Esophagus muscularis mucosa (tissue), 4 donors: ENCODE data around the gene ZNF692. TPM values are rescaled to one million over a fixed set of nuclear protein-coding genes. Genes with fewer than 3 reads are reported as not detected.

Experiments
- DNase-seq: peaks from one replicate; pipeline ENCODE4 v3.0.0-alpha.2; 2017; ENCODE audit errors: extremely low spot score
- H3K27ac ChIP-seq, 4 donors: fragments of 200-600 bp; sonication (generic); replicated peaks in 1 of 4; 1 replicate in 3 of 4; 2 replicates in 1 of 4; pipeline ENCODE4 v1.5.1; 2016 to 2019; ENCODE audit warnings: mild to moderate bottlenecking in 1 of 4
- H3K27me3 ChIP-seq, 4 donors: fragments of 200-600 bp; sonication (generic); one replicate each; pipeline versions ENCODE4 v1.5.1 to v1.6.0; 2016 to 2019
- H3K36me3 ChIP-seq, 4 donors: fragments of 200-600 bp; sonication (generic); one replicate each; pipeline ENCODE4 v1.5.1; 2016 to 2019
- H3K4me1 ChIP-seq, 4 donors: fragments of 200-600 bp; sonication (generic); one replicate each; pipeline ENCODE4 v1.5.1; 2016 to 2019
- H3K4me3 ChIP-seq, 4 donors: fragments of 200-600 bp; sonication (generic); 1 replicate in 2 of 4; 2 replicates in 2 of 4; pipeline ENCODE4 v1.5.1; 2016 to 2019; ENCODE audit warnings: mild to moderate bottlenecking in 4 of 4, moderate library complexity in 1 of 4
- H3K9me3 ChIP-seq, 4 donors: fragments of 200-600 bp; sonication (generic); 1 replicate in 3 of 4; 2 replicates in 1 of 4; pipeline ENCODE4 v1.5.1; 2016 to 2019
- CTCF ChIP-seq, 3 experiments: fragments of 200-600 bp in 2 of 3; fragments of 450-650 bp in 1 of 3; sonication (generic) in 2 of 3; IDR thresholded peaks; one replicate each; pipeline ENCODE4 v1.5.1; 2017 to 2019; ENCODE audit warnings: antibody characterized with exemption in 3 of 3, mild to moderate bottlenecking in 2 of 3, moderate library complexity in 1 of 3
- EP300 ChIP-seq: sonication (generic); formaldehyde crosslinking; IDR thresholded peaks from one replicate; pipeline ENCODE4 v1.6.1; 2017; ENCODE audit warnings: antibody characterized with exemption
- POLR2A ChIP-seq: fragments of 450-650 bp; IDR thresholded peaks from one replicate; pipeline ENCODE4 v1.6.1; 2017; ENCODE audit warnings: antibody characterized with exemption, moderate library complexity, mild to moderate bottlenecking, low read depth
- POLR2AphosphoS5 ChIP-seq, 2 donors: sonication (generic); formaldehyde crosslinking; IDR thresholded peaks; one replicate each; pipeline ENCODE4 v1.6.1; 2017; ENCODE audit warnings: antibody characterized with exemption in 2 of 2
- WGBS: methylation state at CpG from one replicate; pipeline ENCODE4 v1.1.5; 2018; 5-methylcytosine and 5-hydroxymethylcytosine counted together
- intact Hi-C: fragments of 100-400 bp; cut with DNase I; formaldehyde crosslinking; loops from one replicate; pipeline ENCODE4 v1.15.1; 2023
- total RNA-seq, 4 donors: library from RNA; depleted of rRNA; stranded (reverse); fragments of >200 nt; gene quantifications; one replicate each; pipeline versions ENCODE4 v1.1.0 to v1.2.1, GENCODE V29; 2016

Gene ZNF692
- total RNA-seq, 4 donors from 2014 or later: 19.4 to 37.3 (median 30.5) TPM

- Histone ChIP-seq H3K9me3 (no peaks in the 10 kb centered on the region), H3K27ac (peak overlapping the region; percentile 98 to 100 (median 100)), H3K4me1 (peaks cover 52 to 54% (median 53%) of the 10 kb centered on the region in 4 donors), H3K4me3 (peak overlapping the region; percentile 87 to 94 (median 94)), H3K27me3 (peaks cover 0 to 12% (median 0%) of the 10 kb centered on the region in 4 donors), H3K36me3 (peaks cover 0 to 4% (median 0%) of the 10 kb centered on the region in 4 donors)
- TF ChIP-seq EP300 (no peak), CTCF (IDR thresholded peaks at IDR 0.05) (no peak), POLR2A (peak; percentile 83), POLR2AphosphoS5 (IDR thresholded peaks at IDR 0.05) (peak; percentile 59 to 96)
- peak; percentile 97 for DNase-seq
- intact Hi-C loops: no loop called here
- WGBS: 1% methylated on average over 24 of the region's 82 CpGs
Measured at GRCh38 chr1:248838357-248839167, 20.3 kb downstream of the ZNF692 start.

GRCh38 chr1:248837781-248838356, 21.0 kb downstream of the ZNF692 start, which contains the start of gene ZNF672:
TSS of gene ZNF672 (plus strand) at chr1:248838224. CDS start at chr1:248847275, 9,051 bp downstream.
- WGBS: 0% methylated on average over 43 of the region's 48 CpGs
- peak within 1 kb of the TSS; percentile 98 to 100 (median 100) for H3K27ac ChIP-seq
- peaks cover 0 to 4% (median 0%) of the 10 kb centered on the region in 4 donors for H3K36me3 ChIP-seq
- peak within 1 kb of the TSS; percentile 87 to 94 (median 94) for H3K4me3 ChIP-seq
- TF ChIP-seq CTCF (IDR thresholded peaks at IDR 0.05) (no peak), EP300 (no peak), POLR2AphosphoS5 (IDR thresholded peaks at IDR 0.05) (peak; percentile 84 to 96), POLR2A (peak; percentile 22)
- intact Hi-C loops: no loop called here
- no peaks in the 10 kb centered on the region for H3K9me3 ChIP-seq
- peak; percentile 99 for DNase-seq
- peaks cover 0 to 12% (median 0%) of the 10 kb centered on the region in 4 donors for H3K27me3 ChIP-seq
- peaks cover 45 to 49% (median 48%) of the 10 kb centered on the region in 4 donors for H3K4me1 ChIP-seq

- no peak for TF ChIP-seq POLR2AphosphoS5 (IDR thresholded peaks at IDR 0.05)
- no peak for TF ChIP-seq POLR2A
- no peak for TF ChIP-seq CTCF (IDR thresholded peaks at IDR 0.05)
- no peak for TF ChIP-seq EP300
- intact Hi-C loops: no loop called here
Measured at GRCh38 chr1:248837045-248837780, 21.7 kb downstream of the ZNF692 start.

GRCh38 chr1:248834343-248834940, 24.4 kb downstream of the ZNF692 start:
- intact Hi-C loops: no loop called here
- Histone ChIP-seq H3K4me3 (no peak overlapping the region), H3K9me3 (no peaks in the 10 kb centered on the region), H3K4me1 (peaks cover 11 to 14% (median 13%) of the 10 kb centered on the region in 4 donors), H3K27ac (no peak overlapping the region), H3K36me3 (no peaks in the 10 kb centered on the region), H3K27me3 (peaks cover 0 to 12% (median 0%) of the 10 kb centered on the region in 4 donors)
- 55% methylated on average over 7 of the region's 7 CpGs for WGBS
- TF ChIP-seq EP300 (no peak), POLR2A (no peak), POLR2AphosphoS5 (IDR thresholded peaks at IDR 0.05) (peak in 1 of 2 donors; percentile 28), CTCF (IDR thresholded peaks at IDR 0.05) (no peak)
- DNase-seq: no peak

More at GRCh38 chr1:248837045-248837780, 21.7 kb downstream of the ZNF692 start:
- Histone ChIP-seq H3K27me3 (peaks cover 0 to 12% (median 0%) of the 10 kb centered on the region in 4 donors), H3K9me3 (no peaks in the 10 kb centered on the region), H3K4me1 (peaks cover 39 to 42% (median 41%) of the 10 kb centered on the region in 4 donors), H3K27ac (peak overlapping the region; percentile 98 to 100 (median 100)), H3K36me3 (no peaks in the 10 kb centered on the region), H3K4me3 (peak overlapping the region; percentile 87 to 94 (median 94))
- DNase-seq: no peak
- WGBS: 52% methylated on average over 11 of the region's 11 CpGs
